Left cardiac atrium (tissue), 4 donors: ENCODE data around the gene ARGLU1. TPM values are rescaled to one million over a fixed set of nuclear protein-coding genes. Genes with fewer than 3 reads are reported as not detected.

Source experiments
- ATAC-seq, 2 donors: fragments of 200-7000 bp; cut with Tn5 transposase; one replicate each; pipeline ENCODE4 v1.9.1; 2020; ENCODE audit warnings: mild to moderate bottlenecking in 2 of 2, moderate library complexity in 2 of 2
- DNase-seq: peaks from one replicate; pipeline ENCODE4 v3.0.0-alpha.2; 2020
- intact Hi-C, 2 donors: fragments of 100-400 bp; cut with DNase I; formaldehyde crosslinking; loops; one replicate each; pipeline versions ENCODE4 v1.14.1 to v1.15.1; 2022 to 2023
- total RNA-seq, 2 donors: library from RNA; stranded (reverse); fragmentation: NEBNext Ultra II Directional; extraction: Animal tissue kit (Norgen Biotek cat#: 25700); gene quantifications; one replicate each; pipeline ENCODE4 v1.2.1, GENCODE V29; 2021
- donor health status: DM: no; HTN: yes; CAD: no.
- donor health status: DM: no; HTN: yes; CAD: no; lungs with severe emphysema.
- donor health status: DM: yes; HTN: yes; CAD: no.
- donor health status: Dilated cardiomyopathy.

ARGLU1 gene
- total RNA-seq, 2 donors from 2014 or later = 35.4 to 39.0 TPM

DNA sequence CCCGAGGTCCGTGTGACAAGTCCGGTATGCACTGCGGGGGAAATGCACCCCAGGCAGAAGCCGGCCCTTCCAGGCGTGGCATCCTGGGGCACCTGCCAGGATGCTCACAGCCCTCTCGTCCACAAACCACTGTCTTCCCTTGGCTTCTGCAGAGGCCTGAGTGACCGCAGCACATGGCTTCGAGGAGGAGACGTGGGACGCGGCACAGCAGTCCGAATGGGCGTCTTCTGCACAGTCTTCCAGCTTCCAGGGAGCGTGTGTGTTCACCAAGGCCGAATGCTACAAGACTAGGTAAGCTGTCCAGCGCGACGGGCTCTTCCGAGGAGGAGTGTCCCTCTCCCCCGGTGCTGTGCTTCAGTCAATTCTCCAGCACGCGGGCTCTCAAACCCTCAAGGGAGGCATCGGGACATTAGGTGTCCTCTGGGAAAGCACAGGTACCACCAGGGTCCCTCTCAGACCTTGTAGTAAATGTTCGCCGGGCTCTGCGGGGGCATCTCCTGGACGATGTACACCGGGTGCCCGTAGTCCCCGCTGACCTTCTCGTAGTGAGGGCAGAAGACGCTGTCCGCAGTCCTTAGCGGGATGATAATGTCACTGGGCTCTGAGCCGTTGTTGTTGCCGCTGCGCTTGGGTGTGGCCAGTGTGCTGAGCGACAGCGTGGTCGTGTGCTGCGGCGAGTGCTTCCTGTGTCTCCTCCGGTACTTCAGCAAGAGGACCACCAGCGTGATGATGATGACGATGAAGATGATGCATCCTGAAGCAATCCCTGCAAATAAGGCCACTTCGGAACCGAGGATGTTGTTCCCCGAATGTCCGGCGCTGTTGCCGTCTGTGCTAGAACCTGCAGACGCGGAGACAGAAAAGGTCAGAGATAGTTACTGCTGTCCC, 75.1 kb downstream of the ARGLU1 start:
- ATAC-seq = no peak
- DNase-seq = no peak
- intact Hi-C loops = no loop called here

DNA sequence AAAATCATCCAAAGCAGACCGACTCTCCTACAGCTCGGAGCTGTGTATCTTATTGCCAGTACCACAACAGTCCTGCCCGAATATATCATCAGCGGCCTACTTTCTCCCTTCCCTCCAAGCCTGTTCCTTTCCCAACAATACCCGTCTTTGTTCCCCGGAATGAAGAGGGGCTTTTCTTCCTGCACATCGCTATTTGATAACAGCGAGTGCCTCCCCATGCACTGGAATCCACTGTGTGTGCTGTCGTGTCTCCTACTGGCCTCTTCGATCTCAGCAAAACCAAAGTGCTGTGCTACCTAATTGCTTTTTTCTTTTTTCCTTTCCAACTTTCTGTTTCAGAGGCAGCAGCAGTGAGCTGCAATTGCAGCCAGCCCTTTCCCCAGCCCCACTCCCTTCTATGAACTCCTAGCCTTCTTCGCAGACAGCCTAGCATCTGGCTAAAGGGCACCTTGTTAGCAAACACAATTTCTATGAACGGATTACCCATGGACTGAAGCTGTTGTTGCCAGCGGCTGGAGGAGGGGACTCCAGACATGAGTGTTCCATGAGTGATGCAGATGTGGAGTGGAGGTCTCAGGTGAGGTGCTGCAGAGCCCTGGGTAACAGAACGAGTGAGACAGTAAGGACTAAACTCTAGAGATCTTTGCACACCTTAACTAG, 75.9 kb downstream of the ARGLU1 start:
- intact Hi-C loops = no loop called here
- ATAC-seq (no peak), DNase-seq (no peak)

Other genes with a start within 250 kb of the ARGLU1 start
- gene EFNB2, start 32.5 kb downstream of the ARGLU1 start, total RNA-seq = 10 to 100 TPM in 1 of 2 donors, 1 to 10 TPM in 1; 9.5 to 14.8 TPM